Effector memory CD8-positive, alpha-beta T cell (primary cell): ENCODE data around the gene RHOF.

Experiments used
- ATAC-seq: fragments of 150-1000 bp; cut with Tn5 transposase; replicated peaks from 2 replicates; pipeline ENCODE4 v1.10.0; 2021; ENCODE audit warnings: mild to moderate bottlenecking, moderate library complexity
- DNase-seq, 3 experiments: peaks; one replicate each; pipeline ENCODE4 v3.0.0; 2021
- H3K27ac Mint-ChIP-seq, 2 donors: one replicate each; pipeline ENCODE4 v1.8.0; 2022; ENCODE audit warnings: mild to moderate bottlenecking in 2 of 2, mixed read lengths in 2 of 2, moderate library complexity in 2 of 2
- H3K27me3 Mint-ChIP-seq, 2 donors: one replicate each; pipeline ENCODE4 v1.8.0; 2022; ENCODE audit warnings: mixed read lengths in 2 of 2
- H3K36me3 Mint-ChIP-seq: one replicate; pipeline ENCODE4 v1.8.0; 2022; ENCODE audit warnings: mild to moderate bottlenecking, moderate library complexity, mixed read lengths; ENCODE audit not compliant: insufficient read depth
- H3K4me1 Mint-ChIP-seq, 2 donors: one replicate each; pipeline ENCODE4 v1.8.0; 2022; ENCODE audit warnings: low read depth in 2 of 2, mixed read lengths in 2 of 2
- H3K4me3 Mint-ChIP-seq, 2 donors: one replicate each; pipeline ENCODE4 v1.8.0; 2022; ENCODE audit warnings: mild to moderate bottlenecking in 2 of 2, mixed read lengths in 2 of 2, moderate library complexity in 2 of 2
- H3K9me3 Mint-ChIP-seq, 2 donors: one replicate each; pipeline ENCODE4 v1.8.0; 2022; ENCODE audit warnings: mixed read lengths in 2 of 2

Gene RHOF

DNA sequence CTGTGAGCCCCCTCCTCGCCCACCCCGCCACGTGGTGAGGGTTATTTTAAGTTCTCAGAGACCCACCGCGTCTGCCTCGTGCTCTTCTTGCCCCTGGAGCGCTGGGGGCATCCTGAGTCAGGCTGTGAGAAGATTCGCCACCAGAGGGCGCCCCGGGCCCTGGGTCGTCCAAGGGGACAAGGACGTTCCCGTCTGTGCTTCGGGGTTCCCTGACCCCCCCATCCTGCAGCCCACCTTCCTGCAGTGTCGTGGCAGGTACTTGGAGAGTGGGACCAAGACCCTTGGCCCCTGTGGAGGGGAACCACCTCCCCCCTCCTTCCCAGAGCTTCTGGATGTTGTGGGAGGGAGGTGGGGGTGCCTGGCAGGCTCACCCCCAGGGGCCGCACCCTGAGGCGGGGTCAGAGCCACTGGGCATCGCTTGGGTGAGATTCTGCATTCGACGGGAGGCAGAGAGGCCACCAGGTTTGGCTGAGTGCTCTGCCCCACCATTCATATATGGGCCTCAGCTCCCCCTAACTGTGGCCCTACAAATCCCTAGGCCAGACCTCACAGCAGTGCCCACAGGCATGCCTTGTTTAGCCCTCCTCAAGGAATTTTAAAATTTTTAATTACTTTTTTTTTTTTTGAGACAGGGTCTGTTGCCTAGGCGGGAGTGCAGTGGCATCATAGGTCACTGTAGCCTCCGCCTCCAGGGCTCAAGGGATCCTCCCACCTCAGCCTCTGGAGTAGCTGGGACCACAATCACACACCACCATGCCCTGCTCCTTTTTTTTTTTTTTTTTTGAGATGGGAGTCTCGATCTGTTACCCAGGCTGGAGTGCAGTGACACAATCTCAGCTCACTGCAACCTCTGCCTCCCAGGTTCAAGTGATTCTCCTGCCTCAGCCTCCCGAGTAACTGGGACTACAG lies 17.0 kb downstream of the RHOF start:
- H3K4me1 Mint-ChIP-seq: peaks cover 8 to 10% of the 10 kb centered on the region in 2 donors
- H3K9me3 Mint-ChIP-seq: no peaks in the 10 kb centered on the region
- no peaks in the 10 kb centered on the region for H3K27me3 Mint-ChIP-seq
- peak overlapping the region in 1 of 2 donors; percentile 36 for H3K4me3 Mint-ChIP-seq
- ATAC-seq (peak; percentile 76), DNase-seq (peak; percentile 90 to 93 (median 93))
- peak overlapping the region; percentile 77 to 82 for H3K27ac Mint-ChIP-seq
- peaks cover 80% of the 10 kb centered on the region for H3K36me3 Mint-ChIP-seq

GRCh38 chr12:121775501-121775900 lies 18.0 kb downstream of the RHOF start:
- no peaks in the 10 kb centered on the region for H3K27me3 Mint-ChIP-seq
- H3K9me3 Mint-ChIP-seq: no peaks in the 10 kb centered on the region
- ATAC-seq (no peak), DNase-seq (no peak)
- H3K27ac Mint-ChIP-seq: peak overlapping the region in 1 of 2 donors; percentile 75
- H3K4me1 Mint-ChIP-seq: peaks cover 8 to 9% of the 10 kb centered on the region in 2 donors
- H3K4me3 Mint-ChIP-seq: no peak overlapping the region
- H3K36me3 Mint-ChIP-seq: peaks cover 70% of the 10 kb centered on the region

- Mint-ChIP-seq H3K36me3 (peaks cover 66% of the 10 kb centered on the region), H3K9me3 (no peaks in the 10 kb centered on the region), H3K4me1 (peaks cover 8 to 9% of the 10 kb centered on the region in 2 donors), H3K4me3 (no peak overlapping the region), H3K27me3 (no peaks in the 10 kb centered on the region), H3K27ac (peak overlapping the region in 1 of 2 donors; percentile 75)
- DNase-seq: no peak
- ATAC-seq: no peak
Observed at GRCh38 chr12:121774968-121775474, 18.5 kb downstream of the RHOF start.

GRCh38 chr12:121773011-121773777 lies 20.3 kb downstream of the RHOF start:
- no peak overlapping the region for H3K27ac Mint-ChIP-seq
- ATAC-seq (peak; percentile 80), DNase-seq (peak; percentile 73 to 76 (median 76))
- H3K27me3 Mint-ChIP-seq: no peaks in the 10 kb centered on the region
- H3K4me3 Mint-ChIP-seq: no peak overlapping the region
- H3K4me1 Mint-ChIP-seq: peaks cover 5 to 7% of the 10 kb centered on the region in 2 donors
- no peaks in the 10 kb centered on the region for H3K9me3 Mint-ChIP-seq
- H3K36me3 Mint-ChIP-seq: peaks cover 47% of the 10 kb centered on the region

DNA sequence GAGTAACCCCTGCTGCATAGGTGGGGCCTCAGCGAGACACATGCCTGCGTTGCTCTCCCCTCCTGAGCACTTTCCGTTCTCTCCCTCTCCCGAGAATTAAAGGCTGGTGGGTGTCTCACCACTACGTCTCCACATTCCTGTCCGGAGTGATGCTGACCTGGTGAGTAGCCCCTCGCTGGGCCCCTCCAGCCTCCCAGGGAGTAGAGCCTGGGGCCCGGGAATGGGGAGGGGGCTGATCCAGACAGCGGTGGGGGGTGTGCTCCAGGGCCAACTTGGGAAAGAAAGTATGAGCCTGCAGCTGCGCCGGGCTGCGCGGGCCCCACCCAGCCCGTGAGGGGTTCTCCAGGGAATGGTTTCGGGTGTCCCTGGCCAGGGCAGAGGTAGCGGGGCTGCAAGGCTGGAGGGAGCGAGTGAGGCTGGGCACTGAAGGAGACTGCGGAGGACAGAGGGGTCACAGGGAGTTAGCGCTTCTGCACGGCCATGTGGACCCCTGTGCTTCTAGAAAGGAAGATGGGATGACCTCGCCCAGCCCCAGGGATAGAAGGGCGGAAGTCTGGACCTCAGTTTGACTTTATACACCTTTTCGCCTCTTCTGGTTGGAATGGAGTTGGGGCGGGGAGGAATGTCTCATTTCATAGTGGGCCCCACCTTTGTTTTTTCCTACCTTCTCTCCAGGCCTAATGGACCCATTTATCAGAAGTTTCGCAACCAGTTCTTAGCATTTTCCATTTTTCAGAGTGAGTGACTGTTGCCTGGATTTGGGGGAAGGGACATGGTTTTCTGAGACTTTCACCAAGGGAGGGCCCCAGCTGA lies 22.5 kb downstream of the RHOF start:
- Mint-ChIP-seq H3K36me3 (peaks cover 26% of the 10 kb centered on the region), H3K9me3 (no peaks in the 10 kb centered on the region), H3K27ac (no peak overlapping the region), H3K27me3 (no peaks in the 10 kb centered on the region), H3K4me3 (no peak overlapping the region), H3K4me1 (peaks cover 5% of the 10 kb centered on the region in 2 donors)
- DNase-seq (no peak), ATAC-seq (no peak)

- Mint-ChIP-seq H3K27ac (no peak overlapping the region), H3K4me3 (no peak overlapping the region), H3K27me3 (no peaks in the 10 kb centered on the region), H3K4me1 (peaks cover 5% of the 10 kb centered on the region in 2 donors), H3K9me3 (no peaks in the 10 kb centered on the region), H3K36me3 (peaks cover 20% of the 10 kb centered on the region)
- ATAC-seq (no peak), DNase-seq (no peak)
Observed at GRCh38 chr12:121770388-121770787, 23.1 kb downstream of the RHOF start.

DNA sequence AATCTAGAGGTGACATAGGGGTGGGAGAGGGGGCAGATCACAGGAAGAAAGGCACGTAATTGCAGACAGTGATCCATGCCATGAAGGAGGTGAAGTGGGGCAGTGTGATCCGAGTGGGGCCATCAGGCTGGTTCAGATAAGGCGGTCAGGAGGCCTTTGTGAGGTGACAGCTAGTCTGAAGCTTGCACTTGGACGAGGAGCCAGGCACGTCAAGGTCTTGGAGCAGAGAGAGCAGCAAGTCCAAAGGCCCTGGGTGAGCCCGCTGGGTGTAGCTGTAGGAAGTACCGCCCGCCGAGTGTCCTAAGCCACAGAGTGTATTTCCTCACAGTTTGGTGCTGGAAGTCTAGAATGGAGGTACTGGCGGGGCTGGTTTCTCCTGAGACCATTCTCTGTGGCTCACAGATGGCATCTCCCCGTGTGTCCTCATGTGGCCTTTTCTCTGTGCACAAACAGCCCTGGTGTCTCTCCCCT lies 23.6 kb downstream of the RHOF start:
- H3K27ac Mint-ChIP-seq: no peak overlapping the region
- no peaks in the 10 kb centered on the region for H3K27me3 Mint-ChIP-seq
- no peak overlapping the region for H3K4me3 Mint-ChIP-seq
- no peak for DNase-seq
- H3K36me3 Mint-ChIP-seq: peaks cover 17% of the 10 kb centered on the region
- no peaks in the 10 kb centered on the region for H3K9me3 Mint-ChIP-seq
- peaks cover 5% of the 10 kb centered on the region in 2 donors for H3K4me1 Mint-ChIP-seq
- ATAC-seq: no peak

DNA sequence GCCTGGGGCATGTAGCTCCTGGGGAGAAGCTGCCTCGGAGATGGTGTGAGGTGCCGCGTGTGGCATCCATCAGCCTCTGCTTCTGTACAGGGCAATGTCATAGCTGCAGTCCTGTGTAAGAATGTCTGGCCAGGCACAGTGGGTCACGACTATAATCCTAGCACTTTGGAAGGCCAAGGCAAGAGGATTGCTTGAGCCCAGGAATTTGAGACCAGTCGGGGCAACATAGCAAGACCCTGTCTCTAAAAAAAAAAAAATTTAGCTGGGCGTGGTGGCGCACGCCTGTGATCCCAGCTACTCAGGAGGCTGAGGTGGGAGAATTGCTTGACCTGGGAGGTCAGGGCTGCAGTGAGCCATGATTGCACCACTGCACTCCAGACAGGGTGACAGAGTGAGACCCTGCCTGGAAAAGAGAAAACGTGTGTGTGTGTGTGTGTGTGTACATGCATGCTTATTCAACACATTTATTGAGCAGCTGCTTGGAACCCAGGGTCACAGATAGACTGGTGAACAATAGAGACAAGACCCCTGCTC lies 24.1 kb downstream of the RHOF start:
- no peak overlapping the region for H3K27ac Mint-ChIP-seq
- H3K9me3 Mint-ChIP-seq: no peaks in the 10 kb centered on the region
- no peak for DNase-seq
- no peak for ATAC-seq
- H3K4me1 Mint-ChIP-seq: peaks cover 5% of the 10 kb centered on the region in 2 donors
- no peaks in the 10 kb centered on the region for H3K27me3 Mint-ChIP-seq
- H3K36me3 Mint-ChIP-seq: peaks cover 12% of the 10 kb centered on the region
- no peak overlapping the region for H3K4me3 Mint-ChIP-seq

- Mint-ChIP-seq H3K27ac (no peak overlapping the region), H3K9me3 (no peaks in the 10 kb centered on the region), H3K36me3 (no peaks in the 10 kb centered on the region), H3K4me3 (no peak overlapping the region), H3K27me3 (no peaks in the 10 kb centered on the region), H3K4me1 (no peaks in the 10 kb centered on the region)
- no peak for ATAC-seq
- no peak for DNase-seq
Observed at GRCh38 chr12:121767525-121768016, 25.9 kb downstream of the RHOF start.

DNA sequence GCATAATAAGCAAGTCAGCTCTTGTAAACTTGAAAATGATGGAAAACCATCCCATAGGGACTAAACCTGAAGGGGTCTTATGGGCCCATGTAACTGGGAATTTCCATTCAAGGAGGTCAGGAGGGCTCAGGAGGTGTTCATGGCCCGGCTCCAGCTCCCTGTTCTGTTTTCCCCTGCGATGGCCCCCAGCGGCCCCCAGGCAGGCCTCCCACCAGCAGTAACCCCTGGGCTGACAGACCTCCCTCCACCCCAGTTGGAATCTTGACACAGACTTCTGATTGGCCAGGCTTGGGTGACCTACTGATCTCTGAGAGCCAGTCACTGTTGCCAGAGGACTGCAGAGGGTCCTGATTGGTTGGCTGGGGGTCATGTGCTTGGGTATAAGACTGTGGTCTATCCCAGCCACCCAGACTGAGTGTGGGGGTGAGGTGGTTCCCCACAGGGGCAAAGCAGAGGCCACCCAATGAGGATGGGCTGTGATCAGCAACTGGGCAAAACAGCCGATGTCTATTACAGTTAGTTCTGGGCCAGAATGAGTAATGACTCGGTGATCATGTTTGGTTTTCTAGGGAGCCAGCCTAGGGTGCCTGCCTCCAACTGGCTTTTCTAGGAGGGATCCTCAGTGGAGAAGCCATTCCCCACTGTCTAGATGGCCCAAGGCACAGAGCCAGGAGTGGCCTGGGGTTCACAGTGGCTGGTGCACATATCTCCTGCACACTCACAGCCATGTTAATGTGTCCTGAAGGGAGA lies 27.0 kb downstream of the RHOF start:
- ATAC-seq (no peak), DNase-seq (no peak)
- H3K27me3 Mint-ChIP-seq: no peaks in the 10 kb centered on the region
- H3K4me3 Mint-ChIP-seq: no peak overlapping the region
- peaks cover 2% of the 10 kb centered on the region for H3K36me3 Mint-ChIP-seq
- H3K9me3 Mint-ChIP-seq: no peaks in the 10 kb centered on the region
- H3K27ac Mint-ChIP-seq: no peak overlapping the region
- no peaks in the 10 kb centered on the region for H3K4me1 Mint-ChIP-seq

- no peaks in the 10 kb centered on the region for H3K4me1 Mint-ChIP-seq
- DNase-seq: no peak
Observed at GRCh38 chr12:121765573-121765972, 27.9 kb downstream of the RHOF start.

GRCh38 chr12:121764808-121765207 lies 28.7 kb downstream of the RHOF start:
- DNase-seq: no peak
- Mint-ChIP-seq H3K27me3 (no peaks in the 10 kb centered on the region), H3K4me3 (no peak overlapping the region)

More at GRCh38 chr12:121765573-121765972, 27.9 kb downstream of the RHOF start:
- Mint-ChIP-seq H3K27ac (no peak overlapping the region), H3K27me3 (no peaks in the 10 kb centered on the region), H3K4me3 (no peak overlapping the region), H3K36me3 (peaks cover 2% of the 10 kb centered on the region), H3K9me3 (no peaks in the 10 kb centered on the region)
- no peak for ATAC-seq

More at GRCh38 chr12:121764808-121765207, 28.7 kb downstream of the RHOF start:
- H3K27ac Mint-ChIP-seq: no peak overlapping the region
- no peaks in the 10 kb centered on the region for H3K9me3 Mint-ChIP-seq
- peaks cover 2% of the 10 kb centered on the region for H3K36me3 Mint-ChIP-seq
- ATAC-seq: no peak
- no peaks in the 10 kb centered on the region for H3K4me1 Mint-ChIP-seq
